H9 (cell line): ENCODE measurements around the gene SDK2. TPM values are rescaled to one million over a fixed set of nuclear protein-coding genes. Genes with fewer than 3 reads are reported as not detected.
A peak's percentile ranks its signal among the peaks of the same experiment; 100 is the strongest.

Source experiments
- DNase-seq: peaks from one replicate; pipeline ENCODE4 v3.0.0-alpha.2; 2017
- H2AFZ ChIP-seq: one replicate; pipeline ENCODE4 v1.6.1; 2013; ENCODE audit warnings: mild to moderate bottlenecking, low read length, control low read depth, moderate library complexity
- H2AK5ac ChIP-seq: 2 replicates; pipeline ENCODE4 v1.6.1; 2013; ENCODE audit warnings: low read length, control low read depth, mixed read lengths; ENCODE audit not compliant: insufficient read length
- H2BK120ac ChIP-seq: one replicate; pipeline ENCODE4 v1.6.1; 2013; ENCODE audit warnings: low read depth, mild to moderate bottlenecking, low read length, control low read depth, inconsistent platforms; ENCODE audit not compliant: poor library complexity, severe bottlenecking
- H2BK12ac ChIP-seq: 2 replicates; pipeline ENCODE4 v1.6.1; 2013; ENCODE audit warnings: low read length, control low read depth, mixed read lengths, low read depth; ENCODE audit not compliant: insufficient read length
- H2BK15ac ChIP-seq: 2 replicates; pipeline ENCODE4 v1.6.1; 2013; ENCODE audit warnings: low read depth, low read length, control low read depth
- H2BK20ac ChIP-seq: one replicate; pipeline ENCODE4 v1.6.1; 2013; ENCODE audit warnings: low read depth, mild to moderate bottlenecking, low read length, control low read depth, inconsistent platforms; ENCODE audit not compliant: poor library complexity, severe bottlenecking
- H2BK5ac ChIP-seq: 2 replicates; pipeline ENCODE4 v1.6.1; 2013; ENCODE audit warnings: low read length, control low read depth, mixed read lengths; ENCODE audit not compliant: insufficient read length
- H3K14ac ChIP-seq: 2 replicates; pipeline ENCODE4 v1.6.1; 2013; ENCODE audit warnings: low read length, control low read depth; ENCODE audit not compliant: insufficient read depth
- H3K18ac ChIP-seq: 2 replicates; pipeline ENCODE4 v1.6.1; 2013; ENCODE audit warnings: low read depth, mild to moderate bottlenecking, mixed read lengths, low read length, control low read depth; ENCODE audit not compliant: insufficient read length
- H3K23ac ChIP-seq: 2 replicates; pipeline ENCODE4 v1.6.1; 2013; ENCODE audit warnings: low read length, control low read depth, mixed read lengths, low read depth; ENCODE audit not compliant: insufficient read length
- H3K23me2 ChIP-seq: 2 replicates; pipeline ENCODE4 v1.6.1; 2013; ENCODE audit warnings: low read depth, mild to moderate bottlenecking, mixed read lengths, low read length, control low read depth; ENCODE audit not compliant: insufficient read length, poor library complexity, severe bottlenecking
- H3K27ac ChIP-seq: 2 replicates; pipeline ENCODE4 v1.5.1; 2013; ENCODE audit warnings: low read length, control low read depth, mixed read lengths, low read depth; ENCODE audit not compliant: insufficient read length
- H3K27me3 ChIP-seq: 2 replicates; pipeline ENCODE4 v1.6.1; 2013; ENCODE audit warnings: low read length, control low read depth, inconsistent platforms; ENCODE audit not compliant: insufficient read depth
- H3K4ac ChIP-seq: 2 replicates; pipeline ENCODE4 v1.6.1; 2013; ENCODE audit warnings: low read depth, mild to moderate bottlenecking, control low read depth, inconsistent platforms, low read length, moderate library complexity
- H3K4me1 ChIP-seq: 2 replicates; pipeline ENCODE4 v1.6.1; 2013; ENCODE audit warnings: low read length, control low read depth, inconsistent platforms; ENCODE audit not compliant: insufficient read depth
- H3K4me2 ChIP-seq: 2 replicates; pipeline ENCODE4 v1.6.1; 2013; ENCODE audit warnings: low read length, control low read depth, mixed read lengths; ENCODE audit not compliant: insufficient read length, insufficient read depth
- H3K56ac ChIP-seq: 2 replicates; pipeline ENCODE4 v1.6.1; 2013; ENCODE audit warnings: low read depth, mild to moderate bottlenecking, mixed read lengths, low read length, control low read depth; ENCODE audit not compliant: insufficient read length
- H3K79me1 ChIP-seq: 2 replicates; pipeline ENCODE4 v1.6.1; 2013; ENCODE audit warnings: low read depth, mild to moderate bottlenecking, moderate library complexity, low read length, control low read depth, inconsistent platforms; ENCODE audit not compliant: insufficient read depth, poor library complexity, severe bottlenecking
- H3K79me2 ChIP-seq: 2 replicates; pipeline ENCODE4 v1.6.1; 2013; ENCODE audit warnings: low read length, control low read depth, inconsistent platforms; ENCODE audit not compliant: insufficient read depth
- H3K9ac ChIP-seq: 2 replicates; pipeline ENCODE4 v1.6.1; 2013; ENCODE audit warnings: low read length, control low read depth, mixed read lengths; ENCODE audit not compliant: insufficient read length; ENCODE audit errors: extremely low read depth
- H3K9me3 ChIP-seq: one replicate; pipeline ENCODE4 v1.6.1; 2013; ENCODE audit warnings: low read depth, low read length, inconsistent platforms; ENCODE audit not compliant: control insufficient read depth
- H3T11ph ChIP-seq: one replicate; pipeline ENCODE4 v1.6.1; 2013; ENCODE audit warnings: mild to moderate bottlenecking, low read length, control low read depth, inconsistent platforms
- H4K20me1 ChIP-seq: one replicate; pipeline ENCODE4 v1.6.1; 2013; ENCODE audit not compliant: control insufficient read depth, insufficient read length, insufficient read depth
- H4K5ac ChIP-seq: 2 replicates; pipeline ENCODE4 v1.6.1; 2013; ENCODE audit warnings: low read depth, mild to moderate bottlenecking, mixed read lengths, low read length, control low read depth; ENCODE audit not compliant: insufficient read length
- H4K8ac ChIP-seq: replicated peaks from 2 replicates; pipeline ENCODE4 v1.6.1; 2013; ENCODE audit warnings: low read length, control low read depth, mixed read lengths, low read depth; ENCODE audit not compliant: insufficient read length
- H4K91ac ChIP-seq: 2 replicates; pipeline ENCODE4 v1.6.1; 2013; ENCODE audit warnings: low read depth, mild to moderate bottlenecking, moderate library complexity, mixed read lengths, low read length, control low read depth; ENCODE audit not compliant: insufficient read length
- H3K27ac Mint-ChIP-seq, 3 experiments: 2 replicates in 2 of 3; 3 replicates in 1 of 3; pipeline ENCODE4 v1.8.0; 2020 to 2021; ENCODE audit warnings: mixed read lengths in 3 of 3, mild to moderate bottlenecking in 1 of 3, moderate library complexity in 1 of 3
- H3K27me3 Mint-ChIP-seq: 2 replicates; pipeline ENCODE4 v1.8.0; 2021; ENCODE audit warnings: low read depth, mild to moderate bottlenecking, moderate library complexity, mixed read lengths
- H3K36me3 Mint-ChIP-seq, 3 experiments: 2 replicates in 2 of 3; 3 replicates in 1 of 3; pipeline ENCODE4 v1.8.0; 2020 to 2021; ENCODE audit warnings: low read depth in 3 of 3, mixed read lengths in 3 of 3; ENCODE audit not compliant: insufficient read depth in 1 of 3
- H3K4me1 Mint-ChIP-seq, 2 experiments: 2 replicates each; pipeline ENCODE4 v1.8.0; 2020; ENCODE audit warnings: mixed read lengths in 2 of 2
- H3K4me3 Mint-ChIP-seq, 2 experiments: 2 replicates in 1 of 2; 3 replicates in 1 of 2; pipeline ENCODE4 v1.8.0; 2020 to 2021; ENCODE audit warnings: mild to moderate bottlenecking in 2 of 2, mixed read lengths in 2 of 2, moderate library complexity in 1 of 2
- H3K9me3 Mint-ChIP-seq, 2 experiments: 2 replicates in 1 of 2; 3 replicates in 1 of 2; pipeline ENCODE4 v1.8.0; 2020; ENCODE audit warnings: mild to moderate bottlenecking in 2 of 2, mixed read lengths in 2 of 2, moderate library complexity in 1 of 2
- CTCF ChIP-seq: fragments of 200-600 bp; sonication (generic); conservative IDR thresholded peaks from 3 replicates; pipeline ENCODE4 v1.8.0; 2021; ENCODE audit warnings: antibody characterized with exemption, mild to moderate bottlenecking
- WGBS: extraction: QIAGEN DNeasy Blood & Tissue Kit; methylation state at CpG from one replicate; pipeline ENCODE4 v1.1.7; 2013; ENCODE audit warnings: missing lambda C conversion rate, low lambda C conversion rate, mixed read lengths; ENCODE audit not compliant: insufficient read length; ENCODE audit errors: extremely low coverage; 5-methylcytosine and 5-hydroxymethylcytosine counted together
- total RNA-seq: library from RNA; stranded (reverse); gene quantifications from 2 replicates; pipeline ENCODE4 v1.2.1, GENCODE V29; 2021

Gene SDK2
- total RNA-seq, 1 experiment from 2014 or later: 9.1 TPM

- Histone ChIP-seq H2BK5ac (no peak overlapping the region), H3K56ac (no peak overlapping the region), H3T11ph (no peak overlapping the region), H4K91ac (no peak overlapping the region), H3K4me1 (peaks cover 6% of the 10 kb centered on the region; the same call in 1 of the 2 replicates), H2AFZ (no peak overlapping the region), H2BK120ac (no peak overlapping the region), H3K23ac (no peak overlapping the region), H3K9me3 (no peaks in the 10 kb centered on the region), H3K79me2 (no peaks in the 10 kb centered on the region), H3K27me3 (no peaks in the 10 kb centered on the region), H3K14ac (peak overlapping the region; percentile 47; the same call in 1 of the 2 replicates), H4K8ac (no peak overlapping the region), H3K4me2 (no peak overlapping the region), H3K27ac (no peak overlapping the region), H3K23me2 (peaks cover 3% of the 10 kb centered on the region), H4K20me1 (no peaks in the 10 kb centered on the region), H2BK12ac (no peak overlapping the region), H3K18ac (peak overlapping the region; percentile 11), H2BK20ac (no peak overlapping the region), H2AK5ac (no peak overlapping the region), H4K5ac (no peak overlapping the region), H3K4ac (no peak overlapping the region), H3K79me1 (no peaks in the 10 kb centered on the region), H3K9ac (no peak overlapping the region), H2BK15ac (no peak overlapping the region)
- Mint-ChIP-seq H3K4me3 (no peak overlapping the region; a peak in 1 of 5 replicates), H3K27ac (peak overlapping the region in 2 of 3 experiments; percentile 76 to 95; a peak in 2 of 7 replicates), H3K4me1 (peaks cover 36 to 41% of the 10 kb centered on the region in 2 experiments), H3K36me3 (peaks cover 0 to 4% (median 0%) of the 10 kb centered on the region in 3 experiments; a peak in 3 of 7 replicates), H3K27me3 (no peaks in the 10 kb centered on the region), H3K9me3 (no peaks in the 10 kb centered on the region)
- peak; percentile 85 for DNase-seq
- WGBS: no CpG with 5 or more reads among the region's 16 CpGs
- peak; percentile 66; the same call in 2 of the 3 replicates for TF ChIP-seq CTCF
Measured at GRCh38 chr17:73304971-73305812, 339.1 kb downstream of the SDK2 start.
